Kidney (tissue), 14 donors: ENCODE results near the gene WAC. TPM values are rescaled to one million over a fixed set of nuclear protein-coding genes. Genes with fewer than 3 reads are reported as not detected.

ENCODE experiments used
- DNase-seq, 5 donors: peaks; one replicate each; pipeline ENCODE4 v3.0.0-alpha.2; 2013 to 2020
- FAIRE-seq: peaks from 2 replicates; lab custom pipeline; 2012; peaks lifted over from hg19 to GRCh38; lab: Jason Lieb, UNC
- H3K27ac ChIP-seq, 2 donors: one replicate each; pipeline ENCODE4 v1.7.0; 2013; ENCODE audit warnings: low read depth in 2 of 2, low read length in 2 of 2, inconsistent platforms in 1 of 2
- H3K27me3 ChIP-seq: one replicate; pipeline ENCODE4 v1.7.1; 2013; ENCODE audit warnings: low read length, inconsistent platforms; ENCODE audit not compliant: control insufficient read depth, insufficient read depth
- H3K36me3 ChIP-seq, 3 donors: one replicate each; pipeline versions ENCODE4 v1.7.0 to v1.7.1; 2013; ENCODE audit warnings: low read length in 3 of 3, control low read depth in 1 of 3, inconsistent platforms in 1 of 3; ENCODE audit not compliant: insufficient read depth in 3 of 3, control insufficient read depth in 2 of 3
- H3K4me1 ChIP-seq, 3 donors: one replicate each; pipeline versions ENCODE4 v1.7.0 to v1.7.1; 2013; ENCODE audit warnings: low read length in 3 of 3, inconsistent platforms in 1 of 3, low read depth in 1 of 3; ENCODE audit not compliant: control insufficient read depth in 2 of 3, insufficient read depth in 2 of 3
- H3K4me3 ChIP-seq, 3 donors: one replicate each; pipeline versions ENCODE4 v1.7.0 to v1.8.1; 2013; ENCODE audit warnings: low read length in 3 of 3, control low read depth in 1 of 3, inconsistent platforms in 1 of 3
- H3K9ac ChIP-seq, 3 donors: one replicate each; pipeline versions ENCODE4 v1.7.0 to v1.7.1; 2013; ENCODE audit warnings: low read length in 3 of 3, control low read depth in 1 of 3, inconsistent platforms in 1 of 3
- H3K9me3 ChIP-seq, 3 donors: one replicate each; pipeline versions ENCODE4 v1.7.0 to v1.7.1; 2013; ENCODE audit warnings: low read length in 3 of 3, control low read depth in 1 of 3, inconsistent platforms in 1 of 3; ENCODE audit not compliant: control insufficient read depth in 2 of 3, insufficient read depth in 1 of 3
- intact Hi-C: fragments of 100-400 bp; cut with DNase I; formaldehyde crosslinking; loops from one replicate; pipeline ENCODE4 v1.11.1; 2022
- polyA plus RNA-seq: library from polyadenylated mRNA; stranded (reverse); fragments of 350-450 nt; fragmentation: Illumina TruSeq; extraction: RNeasy Lipid Tissue Mini Kit (QIAGEN cat#74804); gene quantifications from one replicate; pipeline ENCODE4 v1.2.3, GENCODE V29; 2014; ENCODE audit warnings: low read depth, low replicate concordance; ENCODE audit not compliant: insufficient read depth
- total RNA-seq: library from RNA; stranded (reverse); fragmentation: NEBNext Ultra II Directional; extraction: Animal tissue kit (Norgen Biotek cat#: 25700); gene quantifications from one replicate; pipeline ENCODE4 v1.2.1, GENCODE V29; 2021
- TF ChIP-seq, protein P1 (sequence below): IDR thresholded peaks from 3 replicates; pipeline ENCODE4 v1.5.1; 2012; ENCODE audit warnings: mild to moderate bottlenecking, moderate library complexity, borderline replicate concordance; ENCODE audit not compliant: insufficient read depth; ENCODE audit errors: extremely low read depth
- donor health status: control.
- donor health status: control.
- donor health status: control.
- donor health status: control.
- donor health status: control.
- donor health status: DM: yes; HTN: yes; CAD: no.
- donor health status: Normal renal cell carcinoma (clear cell type).

WAC gene
- total and polyA plus RNA-seq, 2 donors from 2014 or later: 33.4 to 107 TPM

DNA sequence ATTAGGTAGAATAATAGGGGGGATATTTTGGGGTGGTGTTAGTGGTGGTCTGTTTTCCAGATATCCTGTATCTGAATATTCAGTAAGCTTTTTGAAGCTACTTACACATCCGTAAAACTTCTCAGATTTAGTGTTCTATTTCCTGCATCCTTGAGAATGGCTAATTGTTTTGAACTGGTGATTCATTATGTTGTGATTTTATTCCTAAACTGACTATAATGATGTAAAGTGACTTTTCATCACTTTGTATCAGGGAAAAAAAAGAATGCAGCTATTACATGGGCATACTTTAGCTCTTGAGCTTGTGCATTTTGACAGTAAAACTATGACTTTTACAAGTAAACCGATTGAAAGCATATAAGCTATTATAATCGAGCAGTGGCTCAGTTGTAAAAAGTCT is 18.2 kb downstream of the WAC start:
- TF ChIP-seq, protein P1, sequence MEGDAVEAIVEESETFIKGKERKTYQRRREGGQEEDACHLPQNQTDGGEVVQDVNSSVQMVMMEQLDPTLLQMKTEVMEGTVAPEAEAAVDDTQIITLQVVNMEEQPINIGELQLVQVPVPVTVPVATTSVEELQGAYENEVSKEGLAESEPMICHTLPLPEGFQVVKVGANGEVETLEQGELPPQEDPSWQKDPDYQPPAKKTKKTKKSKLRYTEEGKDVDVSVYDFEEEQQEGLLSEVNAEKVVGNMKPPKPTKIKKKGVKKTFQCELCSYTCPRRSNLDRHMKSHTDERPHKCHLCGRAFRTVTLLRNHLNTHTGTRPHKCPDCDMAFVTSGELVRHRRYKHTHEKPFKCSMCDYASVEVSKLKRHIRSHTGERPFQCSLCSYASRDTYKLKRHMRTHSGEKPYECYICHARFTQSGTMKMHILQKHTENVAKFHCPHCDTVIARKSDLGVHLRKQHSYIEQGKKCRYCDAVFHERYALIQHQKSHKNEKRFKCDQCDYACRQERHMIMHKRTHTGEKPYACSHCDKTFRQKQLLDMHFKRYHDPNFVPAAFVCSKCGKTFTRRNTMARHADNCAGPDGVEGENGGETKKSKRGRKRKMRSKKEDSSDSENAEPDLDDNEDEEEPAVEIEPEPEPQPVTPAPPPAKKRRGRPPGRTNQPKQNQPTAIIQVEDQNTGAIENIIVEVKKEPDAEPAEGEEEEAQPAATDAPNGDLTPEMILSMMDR: no peak
- Histone ChIP-seq H3K36me3 (peaks cover 2 to 9% (median 4%) of the 10 kb centered on the region in 3 donors), H3K9me3 (no peaks in the 10 kb centered on the region), H3K27ac (no peak overlapping the region), H3K27me3 (no peaks in the 10 kb centered on the region), H3K4me3 (no peak overlapping the region), H3K9ac (no peak overlapping the region), H3K4me1 (peaks cover 0 to 13% (median 6%) of the 10 kb centered on the region in 3 donors)
- DNase-seq (no peak), FAIRE-seq (no peak)
- intact Hi-C loops: no loop called here

DNA sequence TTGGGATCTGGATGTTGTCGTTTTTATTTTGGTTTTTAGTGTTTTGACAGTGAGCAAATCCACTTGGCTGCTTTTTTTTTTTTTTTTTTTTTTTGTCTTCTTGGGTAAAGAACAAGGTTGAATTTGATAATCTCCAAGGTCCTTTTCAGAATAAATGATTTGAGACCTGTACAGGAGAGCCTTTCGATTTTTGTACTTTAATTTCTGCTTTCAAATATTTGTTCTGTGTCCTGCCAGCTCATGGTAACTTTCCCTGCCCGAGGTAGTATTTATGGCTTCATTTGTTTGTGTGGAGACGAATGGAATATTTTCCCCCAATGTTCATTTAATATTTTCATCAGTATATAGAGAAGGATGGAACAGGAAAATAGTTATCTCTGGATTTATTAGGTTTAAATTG is 19.9 kb downstream of the WAC start:
- FAIRE-seq: no peak
- DNase-seq: no peak
- Histone ChIP-seq H3K4me1 (peaks cover 0 to 18% (median 6%) of the 10 kb centered on the region in 3 donors), H3K27ac (no peak overlapping the region), H3K27me3 (no peaks in the 10 kb centered on the region), H3K36me3 (peaks cover 2 to 9% (median 4%) of the 10 kb centered on the region in 3 donors), H3K4me3 (no peak overlapping the region), H3K9me3 (no peaks in the 10 kb centered on the region), H3K9ac (no peak overlapping the region)
- intact Hi-C loops: no loop called here
- TF ChIP-seq, protein P1: no peak

DNA sequence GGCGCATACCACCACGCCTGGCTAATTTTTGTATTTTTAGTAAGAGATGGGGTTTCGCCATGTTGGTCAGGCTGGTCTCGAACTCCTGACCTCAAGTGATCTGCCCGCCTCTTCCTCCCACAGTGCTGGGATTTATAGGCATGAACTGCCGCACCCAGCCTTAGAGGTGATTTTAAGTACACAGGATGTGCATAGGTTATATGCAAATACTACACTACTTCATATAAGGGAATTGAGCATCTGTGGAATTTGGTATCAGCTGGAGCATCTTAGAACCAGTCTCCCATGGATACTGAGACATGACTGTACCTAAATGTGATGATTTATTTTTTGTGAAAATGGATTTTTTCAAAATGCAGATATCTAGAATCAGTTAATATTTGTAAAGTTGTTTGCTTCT is 21.1 kb downstream of the WAC start:
- Histone ChIP-seq H3K4me3 (no peak overlapping the region), H3K9me3 (no peaks in the 10 kb centered on the region), H3K27ac (no peak overlapping the region), H3K4me1 (peaks cover 0 to 22% (median 6%) of the 10 kb centered on the region in 3 donors), H3K36me3 (peaks cover 2 to 9% (median 4%) of the 10 kb centered on the region in 3 donors), H3K27me3 (no peaks in the 10 kb centered on the region), H3K9ac (no peak overlapping the region)
- intact Hi-C loops: no loop called here
- no peak for FAIRE-seq
- TF ChIP-seq, protein P1: no peak
- no peak for DNase-seq

DNA sequence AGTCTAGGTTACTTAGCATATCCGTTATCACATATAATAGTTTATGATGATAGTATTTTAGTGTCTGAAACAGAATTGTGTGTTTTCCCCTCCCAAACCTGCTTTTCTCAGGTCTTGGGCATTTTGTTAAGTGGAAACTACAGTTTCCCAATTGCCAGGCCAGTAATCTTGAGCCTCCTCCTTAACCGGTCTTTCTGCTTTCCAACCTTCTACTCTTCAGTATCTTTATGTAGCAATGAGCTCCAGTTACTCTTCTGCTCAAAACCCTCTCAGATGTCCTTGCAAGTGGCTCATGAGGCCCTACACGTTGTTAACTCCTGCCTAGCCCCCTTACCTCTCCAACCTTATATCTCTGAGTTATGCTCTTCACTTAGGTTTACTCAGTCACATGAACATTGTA is 22.0 kb downstream of the WAC start:
- H3K27ac ChIP-seq: no peak overlapping the region
- peaks cover 0 to 28% (median 10%) of the 10 kb centered on the region in 3 donors for H3K4me1 ChIP-seq
- H3K9ac ChIP-seq: no peak overlapping the region
- no peaks in the 10 kb centered on the region for H3K27me3 ChIP-seq
- DNase-seq (no peak), FAIRE-seq (no peak)
- no peaks in the 10 kb centered on the region for H3K9me3 ChIP-seq
- TF ChIP-seq, protein P1: no peak
- H3K4me3 ChIP-seq: no peak overlapping the region
- intact Hi-C loops: no loop called here
- peaks cover 0 to 6% (median 4%) of the 10 kb centered on the region in 3 donors for H3K36me3 ChIP-seq
